GM19438 (cell line): ENCODE measurements around the gene TOR4A.

ENCODE experiments used
- ATAC-seq: cut with Tn5 transposase; IDR thresholded peaks from one replicate; pipeline ENCODE4 v1.9.1; 2021; ENCODE audit warnings: low read depth; ENCODE audit not compliant: unreplicated experiment

TOR4A gene

GRCh38 chr9:137331929-137332328 lies 54.4 kb downstream of the TOR4A start:
- no peak for ATAC-seq
